Esophagus muscularis mucosa (tissue), 4 donors: Measurements from ENCODE around the gene MPP4. TPM values are rescaled to one million over a fixed set of nuclear protein-coding genes. Genes with fewer than 3 reads are reported as not detected.

Experiments used
- DNase-seq: peaks from one replicate; pipeline ENCODE4 v3.0.0-alpha.2; 2017; ENCODE audit errors: extremely low spot score
- H3K27ac ChIP-seq, 4 donors: fragments of 200-600 bp; sonication (generic); replicated peaks in 1 of 4; 1 replicate in 3 of 4; 2 replicates in 1 of 4; pipeline ENCODE4 v1.5.1; 2016 to 2019; ENCODE audit warnings: mild to moderate bottlenecking in 1 of 4
- H3K27me3 ChIP-seq, 4 donors: fragments of 200-600 bp; sonication (generic); one replicate each; pipeline versions ENCODE4 v1.5.1 to v1.6.0; 2016 to 2019
- H3K36me3 ChIP-seq, 4 donors: fragments of 200-600 bp; sonication (generic); one replicate each; pipeline ENCODE4 v1.5.1; 2016 to 2019
- H3K4me1 ChIP-seq, 4 donors: fragments of 200-600 bp; sonication (generic); one replicate each; pipeline ENCODE4 v1.5.1; 2016 to 2019
- H3K4me3 ChIP-seq, 4 donors: fragments of 200-600 bp; sonication (generic); 1 replicate in 2 of 4; 2 replicates in 2 of 4; pipeline ENCODE4 v1.5.1; 2016 to 2019; ENCODE audit warnings: mild to moderate bottlenecking in 4 of 4, moderate library complexity in 1 of 4
- H3K9me3 ChIP-seq, 4 donors: fragments of 200-600 bp; sonication (generic); 1 replicate in 3 of 4; 2 replicates in 1 of 4; pipeline ENCODE4 v1.5.1; 2016 to 2019
- EP300 ChIP-seq: sonication (generic); formaldehyde crosslinking; IDR thresholded peaks from one replicate; pipeline ENCODE4 v1.6.1; 2017; ENCODE audit warnings: antibody characterized with exemption
- POLR2A ChIP-seq: fragments of 450-650 bp; IDR thresholded peaks from one replicate; pipeline ENCODE4 v1.6.1; 2017; ENCODE audit warnings: antibody characterized with exemption, moderate library complexity, mild to moderate bottlenecking, low read depth
- POLR2AphosphoS5 ChIP-seq, 2 donors: sonication (generic); formaldehyde crosslinking; IDR thresholded peaks; one replicate each; pipeline ENCODE4 v1.6.1; 2017; ENCODE audit warnings: antibody characterized with exemption in 2 of 2
- WGBS: methylation state at CpG from one replicate; pipeline ENCODE4 v1.1.5; 2018; 5-methylcytosine and 5-hydroxymethylcytosine counted together
- intact Hi-C: fragments of 100-400 bp; cut with DNase I; formaldehyde crosslinking; loops from one replicate; pipeline ENCODE4 v1.15.1; 2023
- total RNA-seq, 4 donors: library from RNA; depleted of rRNA; stranded (reverse); fragments of >200 nt; gene quantifications; one replicate each; pipeline versions ENCODE4 v1.1.0 to v1.2.1, GENCODE V29; 2016
- TF ChIP-seq, protein P1 (sequence below), 3 experiments: fragments of 200-600 bp in 2 of 3; fragments of 450-650 bp in 1 of 3; sonication (generic) in 2 of 3; IDR thresholded peaks; one replicate each; pipeline ENCODE4 v1.5.1; 2017 to 2019; ENCODE audit warnings: antibody characterized with exemption in 3 of 3, mild to moderate bottlenecking in 2 of 3, moderate library complexity in 1 of 3

MPP4 gene
- total RNA-seq, 4 donors from 2014 or later: 0.23 TPM; not detected in 3

DNA sequence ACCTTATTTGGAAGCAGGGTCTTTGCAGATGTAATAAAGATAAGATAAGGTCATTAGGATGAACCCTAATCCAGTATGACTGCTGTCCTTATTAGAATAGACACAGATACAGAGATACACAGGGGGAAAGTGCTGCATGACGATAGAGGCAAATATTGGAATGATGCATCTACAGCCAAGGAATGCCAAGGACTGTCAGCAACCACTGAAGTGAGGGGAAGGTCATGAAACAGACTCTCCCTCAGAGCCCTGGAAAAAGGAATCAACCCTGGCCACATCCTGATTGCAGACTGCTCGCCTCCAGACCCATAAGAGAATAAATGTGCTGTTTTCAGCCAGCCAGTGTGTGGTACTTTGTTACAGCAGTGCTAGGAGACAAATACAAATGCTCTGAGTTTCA lies 69.9 kb downstream of the MPP4 start:
- WGBS: 71% methylated on average over 2 of the region's 2 CpGs

GRCh38 chr2:201622306-201622970 lies 76.0 kb downstream of the MPP4 start:
- Histone ChIP-seq H3K27me3 (no peaks in the 10 kb centered on the region), H3K36me3 (peaks cover 7 to 32% (median 14%) of the 10 kb centered on the region in 4 donors), H3K27ac (no peak overlapping the region), H3K4me1 (peaks cover 0 to 11% (median 8%) of the 10 kb centered on the region in 4 donors), H3K9me3 (no peaks in the 10 kb centered on the region), H3K4me3 (no peak overlapping the region)
- 91% methylated on average over 5 of the region's 5 CpGs for WGBS
- DNase-seq: no peak
- no peak for TF ChIP-seq POLR2AphosphoS5 (IDR thresholded peaks at IDR 0.05)
- intact Hi-C loops: no loop called here

More for the DNA sequence above, 69.9 kb downstream of the MPP4 start:
- no peak overlapping the region for H3K4me3 ChIP-seq
- no peak overlapping the region for H3K27ac ChIP-seq
- intact Hi-C loops: no loop called here
- TF ChIP-seq POLR2A: no peak
- TF ChIP-seq, protein P1, sequence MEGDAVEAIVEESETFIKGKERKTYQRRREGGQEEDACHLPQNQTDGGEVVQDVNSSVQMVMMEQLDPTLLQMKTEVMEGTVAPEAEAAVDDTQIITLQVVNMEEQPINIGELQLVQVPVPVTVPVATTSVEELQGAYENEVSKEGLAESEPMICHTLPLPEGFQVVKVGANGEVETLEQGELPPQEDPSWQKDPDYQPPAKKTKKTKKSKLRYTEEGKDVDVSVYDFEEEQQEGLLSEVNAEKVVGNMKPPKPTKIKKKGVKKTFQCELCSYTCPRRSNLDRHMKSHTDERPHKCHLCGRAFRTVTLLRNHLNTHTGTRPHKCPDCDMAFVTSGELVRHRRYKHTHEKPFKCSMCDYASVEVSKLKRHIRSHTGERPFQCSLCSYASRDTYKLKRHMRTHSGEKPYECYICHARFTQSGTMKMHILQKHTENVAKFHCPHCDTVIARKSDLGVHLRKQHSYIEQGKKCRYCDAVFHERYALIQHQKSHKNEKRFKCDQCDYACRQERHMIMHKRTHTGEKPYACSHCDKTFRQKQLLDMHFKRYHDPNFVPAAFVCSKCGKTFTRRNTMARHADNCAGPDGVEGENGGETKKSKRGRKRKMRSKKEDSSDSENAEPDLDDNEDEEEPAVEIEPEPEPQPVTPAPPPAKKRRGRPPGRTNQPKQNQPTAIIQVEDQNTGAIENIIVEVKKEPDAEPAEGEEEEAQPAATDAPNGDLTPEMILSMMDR (IDR thresholded peaks at IDR 0.05): no peak
- no peak for TF ChIP-seq POLR2AphosphoS5 (IDR thresholded peaks at IDR 0.05)
- no peak for TF ChIP-seq EP300
- no peak for DNase-seq
- no peaks in the 10 kb centered on the region for H3K9me3 ChIP-seq
- no peaks in the 10 kb centered on the region for H3K4me1 ChIP-seq
- peaks cover 7 to 82% (median 51%) of the 10 kb centered on the region in 4 donors for H3K36me3 ChIP-seq
- no peaks in the 10 kb centered on the region for H3K27me3 ChIP-seq

- no peak overlapping the region for H3K27ac ChIP-seq
- H3K9me3 ChIP-seq: no peaks in the 10 kb centered on the region
- 91% methylated on average over 4 of the region's 4 CpGs for WGBS
- H3K36me3 ChIP-seq: peaks cover 0 to 22% (median 11%) of the 10 kb centered on the region in 4 donors
- H3K27me3 ChIP-seq: no peaks in the 10 kb centered on the region
- TF ChIP-seq EP300 (no peak), POLR2A (no peak), POLR2AphosphoS5 (IDR thresholded peaks at IDR 0.05) (no peak)
- TF ChIP-seq, protein P1 (IDR thresholded peaks at IDR 0.05): no peak
- no peak for DNase-seq
- H3K4me3 ChIP-seq: no peak overlapping the region
- H3K4me1 ChIP-seq: peaks cover 0 to 11% (median 8%) of the 10 kb centered on the region in 4 donors
- intact Hi-C loops: no loop called here
Observed at GRCh38 chr2:201621293-201621999, 77.0 kb downstream of the MPP4 start.

- peak overlapping the region in 1 of 4 donors; percentile 20 for H3K27ac ChIP-seq
- peaks cover 0 to 6% (median 2%) of the 10 kb centered on the region in 4 donors for H3K36me3 ChIP-seq
- H3K4me3 ChIP-seq: peak overlapping the region; percentile 11 to 37 (median 22)
- no peaks in the 10 kb centered on the region for H3K9me3 ChIP-seq
- 45% methylated on average over 34 of the region's 39 CpGs for WGBS
- H3K27me3 ChIP-seq: no peaks in the 10 kb centered on the region
- H3K4me1 ChIP-seq: peaks cover 0 to 11% (median 8%) of the 10 kb centered on the region in 4 donors
- intact Hi-C loops: no loop called here
- no peak for DNase-seq
- TF ChIP-seq EP300 (no peak), POLR2A (no peak), POLR2AphosphoS5 (IDR thresholded peaks at IDR 0.05) (peak; percentile 11 to 56)
- TF ChIP-seq, protein P1 (IDR thresholded peaks at IDR 0.05): peak; percentile 47 to 49 (median 48)
Observed at GRCh38 chr2:201618744-201619662, 79.4 kb downstream of the MPP4 start.

DNA sequence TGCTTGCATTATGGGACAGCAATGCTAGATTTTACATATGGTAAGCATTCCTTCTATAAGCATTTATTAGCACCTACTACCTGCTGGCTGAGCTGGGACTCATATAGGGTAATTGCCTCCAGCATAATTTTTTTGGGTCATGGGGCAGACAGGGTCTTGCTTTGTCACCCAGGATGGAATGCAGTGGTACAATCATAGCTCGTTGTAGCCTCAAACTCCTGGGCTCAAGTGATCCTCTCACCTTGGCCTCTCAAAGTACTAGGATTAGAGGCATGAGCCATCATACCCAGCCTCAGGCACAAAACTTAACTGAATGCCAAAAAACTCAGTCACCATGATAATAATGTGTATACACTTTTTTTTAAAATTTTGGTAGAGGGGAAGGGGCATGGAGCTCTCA lies 90.4 kb downstream of the MPP4 start:
- no peak overlapping the region for H3K4me3 ChIP-seq
- peaks cover 0 to 3% (median 0%) of the 10 kb centered on the region in 4 donors for H3K9me3 ChIP-seq
- H3K4me1 ChIP-seq: no peaks in the 10 kb centered on the region
- intact Hi-C loops: no loop called here
- no peaks in the 10 kb centered on the region for H3K36me3 ChIP-seq
- H3K27me3 ChIP-seq: no peaks in the 10 kb centered on the region
- no peak for DNase-seq
- TF ChIP-seq EP300 (no peak), POLR2A (no peak), POLR2AphosphoS5 (IDR thresholded peaks at IDR 0.05) (no peak)
- TF ChIP-seq, protein P1 (IDR thresholded peaks at IDR 0.05): no peak
- 100% methylated on average over 1 of the region's 1 CpG for WGBS
- no peak overlapping the region for H3K27ac ChIP-seq
